Urinary bladder (tissue), 4 donors: Measurements from ENCODE around the gene KIRREL3. TPM values are rescaled to one million over a fixed set of nuclear protein-coding genes. Genes with fewer than 3 reads are reported as not detected.

ENCODE experiments used
- DNase-seq: peaks from one replicate; pipeline ENCODE4 v3.0.0-alpha.2; 2015; ENCODE audit errors: extremely low spot score
- H3K27ac ChIP-seq: one replicate; pipeline ENCODE4 v1.5.1; 2013; ENCODE audit warnings: low read depth, mild to moderate bottlenecking, moderate library complexity
- H3K36me3 ChIP-seq: one replicate; pipeline ENCODE4 v1.6.1; 2013; ENCODE audit warnings: mild to moderate bottlenecking, moderate library complexity; ENCODE audit not compliant: insufficient read depth
- H3K4me1 ChIP-seq: one replicate; pipeline ENCODE4 v1.6.1; 2013; ENCODE audit warnings: mild to moderate bottlenecking, moderate library complexity; ENCODE audit not compliant: insufficient read depth
- H3K4me3 ChIP-seq: one replicate; pipeline ENCODE4 v1.5.1; 2013; ENCODE audit warnings: low read depth, low read length
- WGBS: extraction: QIAGEN DNeasy Blood & Tissue Kit; methylation state at CpG from one replicate; pipeline ENCODE4 v1.1.7; 2013; 5-methylcytosine and 5-hydroxymethylcytosine counted together
- polyA plus RNA-seq: library from polyadenylated mRNA; stranded (reverse); fragments of 200-250 nt; gene quantifications from one replicate; pipeline ENCODE4 v1.2.3, GENCODE V29; 2013
- total RNA-seq: library from RNA; depleted of rRNA; stranded (reverse); fragments of >200 nt; gene quantifications from one replicate; pipeline ENCODE4 v1.2.3, GENCODE V29; 2014
- donor health status: healthy with polysubstance abuse.
- donor health status: healthy.

KIRREL3 gene
- total and polyA plus RNA-seq, 2 donors = 0.80 to 1.0 TPM

DNA sequence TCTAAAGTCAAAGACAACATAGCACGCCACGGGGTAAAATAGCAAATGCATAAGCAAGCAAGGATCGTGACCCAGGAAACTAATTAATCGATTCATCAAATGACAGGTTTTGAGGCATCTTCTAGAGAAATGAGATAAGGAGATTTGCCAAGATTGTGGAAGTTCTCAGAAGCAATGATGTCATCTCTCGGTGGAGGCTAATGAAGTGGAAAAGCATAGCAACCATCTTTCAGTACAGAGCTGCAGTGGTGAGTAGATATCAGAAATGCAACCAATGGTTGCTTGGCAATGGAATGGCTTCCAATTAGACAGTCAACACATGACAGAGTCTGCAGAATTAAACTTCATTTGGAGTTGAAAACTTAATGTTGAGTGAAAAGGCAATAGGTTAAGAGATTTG, 116.0 kb downstream of the KIRREL3 start:
- no peak for DNase-seq
- H3K4me3 ChIP-seq = no peak overlapping the region
- H3K36me3 ChIP-seq = no peaks in the 10 kb centered on the region
- H3K27ac ChIP-seq = no peak overlapping the region
- H3K4me1 ChIP-seq = no peaks in the 10 kb centered on the region
- 70% methylated on average over 5 of the region's 5 CpGs for WGBS

DNA sequence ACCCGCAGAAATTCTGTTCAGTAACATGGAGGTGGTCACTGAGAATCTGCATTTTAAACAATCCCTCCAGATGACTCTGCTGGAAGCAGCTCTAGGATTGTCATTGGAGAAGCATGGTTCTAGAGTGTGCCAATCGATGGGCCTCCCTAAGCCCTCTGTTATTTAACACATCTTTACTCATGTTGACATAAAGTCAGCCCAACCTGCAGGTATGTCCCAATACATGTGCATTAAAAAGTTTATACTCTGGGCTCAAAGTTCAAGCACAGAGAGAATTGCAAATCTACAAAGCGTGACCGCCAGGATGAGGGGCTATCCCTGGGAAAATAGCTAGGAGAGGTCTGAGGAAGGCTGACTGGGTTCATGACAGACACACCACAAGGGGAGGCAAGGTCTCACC, 116.4 kb downstream of the KIRREL3 start:
- Histone ChIP-seq H3K4me1 (no peaks in the 10 kb centered on the region), H3K36me3 (no peaks in the 10 kb centered on the region), H3K27ac (no peak overlapping the region), H3K4me3 (no peak overlapping the region)
- 69% methylated on average over 4 of the region's 4 CpGs for WGBS
- no peak for DNase-seq

DNA sequence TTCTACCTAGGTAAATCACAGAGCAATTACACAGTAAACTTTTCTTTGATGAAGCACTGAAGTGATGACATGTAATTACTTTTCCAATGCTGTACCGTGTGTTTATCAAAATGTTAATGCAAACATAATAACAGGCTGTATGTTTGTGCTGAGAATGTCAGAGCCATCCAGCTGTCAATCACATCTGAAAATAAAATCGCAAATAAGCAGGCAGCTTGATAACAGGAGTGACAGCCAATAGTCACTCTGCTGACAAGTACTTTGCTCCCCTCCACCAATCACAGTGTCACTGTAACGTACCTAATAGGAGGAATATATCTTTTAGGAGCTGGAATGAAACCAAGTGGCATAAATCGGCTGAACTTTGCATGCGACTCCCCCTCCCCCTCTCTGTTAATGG, 119.7 kb downstream of the KIRREL3 start:
- WGBS = 61% methylated on average over 5 of the region's 5 CpGs
- Histone ChIP-seq H3K4me1 (no peaks in the 10 kb centered on the region), H3K36me3 (no peaks in the 10 kb centered on the region), H3K4me3 (no peak overlapping the region), H3K27ac (no peak overlapping the region)
- no peak for DNase-seq

DNA sequence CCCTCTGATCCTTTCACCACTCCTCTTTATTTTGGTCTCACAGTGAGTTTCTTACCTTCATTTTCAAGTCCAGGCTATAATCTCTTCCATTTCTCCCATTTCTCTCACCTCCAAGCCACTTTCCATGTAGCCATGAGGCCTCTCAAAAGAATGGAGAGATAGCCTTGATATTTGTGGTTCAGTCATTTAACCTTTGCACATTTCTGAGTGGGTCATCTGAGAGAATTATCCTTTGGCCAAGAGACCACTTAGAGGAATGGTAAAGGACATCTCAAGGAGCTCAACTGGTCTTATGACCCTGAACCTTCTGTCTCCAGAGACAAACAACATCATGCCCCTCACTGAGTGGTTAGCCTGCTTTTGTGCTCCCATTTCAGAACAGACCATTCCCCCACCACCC, 121.1 kb downstream of the KIRREL3 start:
- Histone ChIP-seq H3K4me3 (no peak overlapping the region), H3K4me1 (no peaks in the 10 kb centered on the region), H3K27ac (no peak overlapping the region), H3K36me3 (no peaks in the 10 kb centered on the region)
- no peak for DNase-seq

DNA sequence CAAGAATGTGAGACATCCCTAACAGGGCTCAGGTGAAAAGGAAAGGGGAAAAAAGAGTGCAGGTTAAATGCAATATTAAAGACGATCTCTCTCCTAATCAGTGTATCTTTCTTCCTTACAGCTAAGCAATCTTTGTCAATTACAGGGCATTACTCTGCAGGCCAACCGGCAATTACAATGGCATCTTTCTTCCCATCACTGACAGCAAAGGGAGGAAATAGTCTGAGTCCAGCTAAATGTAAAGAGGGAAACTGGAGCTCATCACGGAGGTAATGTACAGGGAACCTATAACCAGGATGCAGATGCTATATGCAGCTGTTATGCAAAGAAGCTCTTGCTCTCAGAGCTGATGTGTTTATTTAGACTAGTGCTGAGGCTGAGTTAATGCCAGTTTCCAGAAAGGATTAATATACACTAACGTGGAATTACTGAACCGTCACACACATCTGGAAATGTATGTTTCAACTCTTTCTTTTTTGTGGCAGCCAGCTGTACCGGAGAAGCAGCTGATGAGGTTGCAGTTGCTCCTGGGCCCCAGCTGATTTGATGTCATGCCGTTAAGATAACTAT, 121.6 kb downstream of the KIRREL3 start:
- DNase-seq = no peak
- WGBS = 44% methylated on average over 7 of the region's 7 CpGs
- Histone ChIP-seq H3K4me1 (no peaks in the 10 kb centered on the region), H3K36me3 (no peaks in the 10 kb centered on the region), H3K4me3 (no peak overlapping the region), H3K27ac (no peak overlapping the region)

DNA sequence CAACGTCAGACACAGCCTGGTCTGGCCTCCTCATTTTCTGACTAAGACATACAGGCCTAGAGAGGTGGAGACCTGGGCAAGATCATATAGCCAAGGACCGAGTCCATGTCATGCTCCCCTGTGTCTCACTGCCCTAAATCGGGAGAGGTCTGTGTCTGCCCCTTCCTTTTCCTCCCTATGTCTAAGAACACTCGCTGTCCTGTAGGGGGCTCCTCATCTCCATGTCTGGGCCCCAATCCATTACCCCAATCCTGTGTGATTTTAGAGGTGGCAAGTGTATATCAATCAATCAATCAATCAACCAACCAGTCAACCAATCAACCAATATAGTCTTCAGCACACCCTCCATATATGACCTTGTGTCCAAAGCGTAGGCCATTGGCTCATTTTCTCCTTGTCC, 125.7 kb downstream of the KIRREL3 start:
- DNase-seq = no peak
- H3K27ac ChIP-seq = no peak overlapping the region
- H3K4me3 ChIP-seq = no peak overlapping the region
- no peaks in the 10 kb centered on the region for H3K4me1 ChIP-seq
- WGBS = 67% methylated on average over 5 of the region's 5 CpGs
- H3K36me3 ChIP-seq = no peaks in the 10 kb centered on the region

DNA sequence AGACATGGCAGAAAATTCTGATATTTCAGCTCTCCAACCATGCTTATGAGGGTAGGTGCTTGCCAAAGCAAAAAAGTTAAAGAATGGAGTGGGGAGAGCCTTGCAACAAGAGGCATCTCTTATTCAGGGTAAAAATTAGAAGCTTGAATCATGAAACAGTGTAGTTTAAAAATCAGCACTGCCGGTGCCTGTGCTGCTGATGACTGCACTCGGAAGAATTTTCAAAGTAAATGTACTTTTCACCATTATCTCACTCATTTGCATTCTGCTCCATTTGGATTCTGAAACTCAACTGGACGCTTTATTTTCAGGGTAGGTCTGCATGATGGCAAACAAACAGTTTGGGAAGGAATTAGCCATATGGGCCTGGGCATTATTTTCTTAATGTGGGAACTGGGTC, 126.3 kb downstream of the KIRREL3 start:
- no peak overlapping the region for H3K4me3 ChIP-seq
- no peaks in the 10 kb centered on the region for H3K4me1 ChIP-seq
- 79% methylated on average over 3 of the region's 3 CpGs for WGBS
- H3K36me3 ChIP-seq = no peaks in the 10 kb centered on the region
- no peak overlapping the region for H3K27ac ChIP-seq
- no peak for DNase-seq

DNA sequence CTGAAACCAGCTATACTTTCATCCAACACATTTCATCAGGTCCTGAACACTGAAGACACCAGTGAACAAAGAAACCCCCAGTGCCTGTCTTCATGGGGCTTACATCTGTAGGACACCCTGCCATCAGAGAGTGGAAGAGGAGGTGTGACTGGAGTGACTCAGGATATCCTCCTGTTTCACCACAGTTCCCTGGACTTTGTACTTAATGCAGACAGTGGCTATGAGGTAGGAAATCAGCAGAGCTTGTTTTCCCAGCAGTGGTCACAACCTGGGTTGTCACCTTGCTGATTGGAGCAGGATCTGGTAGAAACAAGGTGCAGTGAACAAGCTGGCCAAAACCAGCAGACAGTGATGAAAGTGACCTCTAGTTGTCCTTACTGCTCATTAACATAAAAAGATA, 128.8 kb downstream of the KIRREL3 start:
- Histone ChIP-seq H3K4me1 (no peaks in the 10 kb centered on the region), H3K36me3 (no peaks in the 10 kb centered on the region), H3K4me3 (no peak overlapping the region), H3K27ac (no peak overlapping the region)
- DNase-seq = no peak

DNA sequence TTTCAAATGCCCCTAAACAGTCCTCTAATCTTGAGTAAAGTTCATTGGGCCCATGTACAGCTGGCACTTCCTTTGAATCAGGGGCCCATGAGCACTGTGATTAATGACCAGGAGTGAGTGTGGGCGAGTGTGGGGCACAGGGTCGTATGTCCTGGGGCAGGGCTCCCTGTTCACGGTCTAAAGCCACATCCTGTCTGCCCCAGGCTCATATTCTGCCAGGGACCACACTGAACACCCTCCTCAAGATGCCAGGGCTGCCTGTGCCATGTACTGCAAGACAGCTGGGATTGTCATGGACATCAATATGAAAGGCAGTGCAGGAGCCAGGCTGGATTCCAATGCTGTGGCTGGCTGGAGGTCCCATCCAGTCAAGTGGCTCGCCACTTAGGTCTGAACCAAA, 130.5 kb downstream of the KIRREL3 start:
- 81% methylated on average over 4 of the region's 4 CpGs for WGBS
- DNase-seq = no peak
- no peaks in the 10 kb centered on the region for H3K4me1 ChIP-seq
- no peak overlapping the region for H3K4me3 ChIP-seq
- no peaks in the 10 kb centered on the region for H3K36me3 ChIP-seq
- H3K27ac ChIP-seq = no peak overlapping the region

DNA sequence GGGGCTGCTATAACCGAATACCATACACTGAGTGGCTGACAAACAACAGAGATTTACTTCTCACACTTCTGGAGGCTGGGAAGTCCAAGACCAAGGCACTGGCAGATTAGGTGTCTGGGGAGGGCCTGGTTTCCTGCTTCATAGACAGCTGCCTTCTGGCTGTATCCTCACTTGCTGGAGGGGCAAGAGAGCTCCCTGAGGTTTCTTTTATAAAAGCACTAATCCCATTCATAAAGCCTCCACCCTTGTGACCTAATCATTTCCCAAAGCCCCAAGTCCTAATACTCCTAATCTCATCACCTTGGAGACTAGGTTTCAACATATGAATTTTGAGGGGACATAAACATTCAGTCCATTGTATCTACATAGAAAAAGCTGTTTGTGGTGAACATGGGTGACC, 131.8 kb downstream of the KIRREL3 start:
- no peak overlapping the region for H3K4me3 ChIP-seq
- no peak for DNase-seq
- no peaks in the 10 kb centered on the region for H3K4me1 ChIP-seq
- no peaks in the 10 kb centered on the region for H3K36me3 ChIP-seq
- H3K27ac ChIP-seq = no peak overlapping the region
- WGBS = 74% methylated on average over 1 of the region's 1 CpG

DNA sequence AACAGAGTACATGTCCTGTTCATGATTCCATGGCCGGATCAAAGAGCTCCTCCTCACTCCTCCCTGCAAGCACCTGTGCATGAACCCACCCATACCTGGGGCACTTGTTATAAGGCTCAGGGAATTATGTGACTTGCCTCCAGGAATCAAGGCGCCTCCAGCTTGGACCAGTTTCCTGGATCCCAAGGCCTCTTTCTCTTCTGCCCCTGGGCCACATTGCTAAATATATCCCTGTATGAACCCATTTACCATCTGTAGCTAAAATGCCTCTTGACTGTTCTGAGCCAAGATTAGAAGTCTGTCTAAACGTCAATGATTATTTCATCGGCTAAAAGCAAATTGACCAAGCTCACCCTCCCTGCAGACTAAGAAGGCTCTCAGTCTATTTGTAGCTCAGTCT, 135.6 kb downstream of the KIRREL3 start:
- H3K27ac ChIP-seq = no peak overlapping the region
- no peak for DNase-seq
- no peaks in the 10 kb centered on the region for H3K36me3 ChIP-seq
- H3K4me1 ChIP-seq = no peaks in the 10 kb centered on the region
- 79% methylated on average over 4 of the region's 4 CpGs for WGBS
- H3K4me3 ChIP-seq = no peak overlapping the region

DNA sequence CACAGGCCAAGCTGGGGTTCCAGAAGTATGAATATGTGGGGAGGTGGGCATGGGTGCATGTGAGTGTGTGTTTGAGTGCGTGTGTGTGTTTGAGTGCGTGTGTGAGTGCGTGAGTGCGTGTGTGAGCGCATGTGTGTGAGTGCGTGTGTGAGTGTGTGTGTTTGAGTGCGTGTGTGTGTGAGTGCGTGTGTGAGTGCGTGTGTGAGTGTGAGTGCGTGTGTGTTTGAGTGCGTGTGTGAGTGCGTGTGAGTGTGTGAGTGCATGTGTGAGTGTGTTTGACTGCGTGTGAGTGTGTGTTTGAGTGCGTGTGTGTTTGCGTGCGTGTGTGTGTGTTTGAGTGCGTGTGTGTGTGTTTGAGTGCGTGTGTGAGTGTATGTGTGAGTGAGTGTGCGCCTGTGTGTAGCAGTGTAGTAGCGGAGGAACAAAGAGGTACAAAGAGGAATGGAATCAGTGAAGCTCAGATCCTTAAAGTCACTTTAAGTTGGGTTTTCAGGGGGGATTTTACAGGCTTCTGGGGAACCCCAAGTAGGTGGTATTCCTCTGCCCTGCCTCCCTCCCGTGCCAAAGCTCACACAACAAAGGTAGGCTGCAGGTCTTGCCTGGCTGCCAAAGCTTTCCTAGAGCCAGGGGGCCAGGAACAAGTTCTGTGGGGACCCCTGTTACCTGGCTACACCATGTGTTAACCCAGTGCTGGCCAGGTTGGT, 137.1 kb downstream of the KIRREL3 start:
- no peak for DNase-seq
- Histone ChIP-seq H3K4me1 (no peaks in the 10 kb centered on the region), H3K27ac (no peak overlapping the region), H3K4me3 (no peak overlapping the region), H3K36me3 (no peaks in the 10 kb centered on the region)
- WGBS = 83% methylated on average over 21 of the region's 21 CpGs

DNA sequence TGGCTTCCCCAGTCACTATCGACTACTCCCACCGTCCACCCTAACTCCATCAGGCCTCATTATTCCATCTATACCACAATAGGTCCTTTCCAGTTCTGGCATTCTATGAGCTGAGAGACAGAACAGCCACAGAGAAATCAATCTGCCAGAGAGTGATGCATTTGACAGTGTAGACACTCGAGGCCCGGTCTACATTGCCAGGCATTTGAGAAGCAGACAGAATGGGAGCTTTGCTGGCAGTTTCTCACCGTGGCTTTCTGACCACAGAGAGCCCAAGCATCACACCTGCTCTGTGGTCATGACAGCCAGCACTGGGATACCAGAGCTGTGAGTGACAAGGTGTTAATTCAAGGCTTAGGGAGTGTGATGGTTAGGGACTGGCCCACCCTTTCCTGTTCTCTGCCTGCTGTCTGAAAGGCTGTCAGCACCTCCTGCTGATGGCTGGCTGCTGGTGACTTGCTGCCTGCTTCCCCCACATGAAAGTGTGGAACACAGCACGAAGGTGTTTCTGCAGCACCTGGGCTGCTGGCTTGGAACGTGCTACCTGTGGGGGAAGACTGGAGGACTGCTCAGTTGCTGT, 137.8 kb downstream of the KIRREL3 start:
- no peak for DNase-seq
- H3K36me3 ChIP-seq = no peaks in the 10 kb centered on the region
- H3K4me1 ChIP-seq = no peaks in the 10 kb centered on the region
- no peak overlapping the region for H3K4me3 ChIP-seq
- H3K27ac ChIP-seq = no peak overlapping the region
- 62% methylated on average over 7 of the region's 7 CpGs for WGBS

DNA sequence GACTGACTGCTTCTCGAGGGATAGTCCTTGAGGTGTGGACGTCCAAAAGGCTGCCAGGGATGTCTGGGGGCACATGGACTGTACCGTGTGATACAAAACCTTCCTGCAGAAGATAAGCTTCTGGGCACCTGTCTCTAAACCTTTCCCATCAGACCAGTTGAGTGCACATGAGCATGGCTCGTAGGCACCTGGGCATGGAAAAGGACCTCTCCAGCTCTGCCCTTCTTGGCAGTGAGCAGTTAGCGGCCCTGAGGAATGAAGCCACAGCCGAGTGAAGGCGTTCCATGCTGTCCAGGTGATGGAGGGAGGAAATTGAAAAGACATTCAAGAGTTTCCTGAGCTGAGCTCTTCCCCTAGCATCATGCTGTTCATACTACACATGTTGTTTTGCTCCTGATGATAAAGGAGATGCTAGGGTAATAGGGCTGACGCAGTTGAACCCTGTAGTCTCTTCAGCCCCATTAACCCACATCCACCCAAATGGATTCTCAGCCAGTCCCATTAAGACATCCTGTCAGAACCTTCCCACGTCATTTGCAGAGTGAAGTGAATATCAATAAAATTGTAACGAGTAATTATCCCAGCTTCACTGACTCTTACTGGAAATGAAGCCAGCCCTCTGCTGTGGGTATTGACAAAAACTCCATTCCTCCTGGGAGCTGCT, 138.6 kb downstream of the KIRREL3 start:
- H3K4me3 ChIP-seq = no peak overlapping the region
- WGBS = 83% methylated on average over 10 of the region's 10 CpGs
- H3K4me1 ChIP-seq = no peaks in the 10 kb centered on the region
- DNase-seq = no peak
- H3K36me3 ChIP-seq = no peaks in the 10 kb centered on the region
- H3K27ac ChIP-seq = no peak overlapping the region
